ENCODE measurements around the gene NXPH1. TPM values are rescaled to one million over a fixed set of nuclear protein-coding genes. Genes with fewer than 3 reads are reported as not detected.
A peak's percentile ranks its signal among the peaks of the same experiment; 100 is the strongest.
"Not testable (repeated sequence)": the region's sequence is repeated elsewhere in the genome, so short reads cannot be mapped to it uniquely, and the experiment has no call there.

NXPH1 gene
- total and polyA plus RNA-seq, 9 of the 15 experiments (the other 6 are each of a cell fraction or from before 2014, with no cell fraction given): 0.16 TPM; not detected in 8

DNA sequence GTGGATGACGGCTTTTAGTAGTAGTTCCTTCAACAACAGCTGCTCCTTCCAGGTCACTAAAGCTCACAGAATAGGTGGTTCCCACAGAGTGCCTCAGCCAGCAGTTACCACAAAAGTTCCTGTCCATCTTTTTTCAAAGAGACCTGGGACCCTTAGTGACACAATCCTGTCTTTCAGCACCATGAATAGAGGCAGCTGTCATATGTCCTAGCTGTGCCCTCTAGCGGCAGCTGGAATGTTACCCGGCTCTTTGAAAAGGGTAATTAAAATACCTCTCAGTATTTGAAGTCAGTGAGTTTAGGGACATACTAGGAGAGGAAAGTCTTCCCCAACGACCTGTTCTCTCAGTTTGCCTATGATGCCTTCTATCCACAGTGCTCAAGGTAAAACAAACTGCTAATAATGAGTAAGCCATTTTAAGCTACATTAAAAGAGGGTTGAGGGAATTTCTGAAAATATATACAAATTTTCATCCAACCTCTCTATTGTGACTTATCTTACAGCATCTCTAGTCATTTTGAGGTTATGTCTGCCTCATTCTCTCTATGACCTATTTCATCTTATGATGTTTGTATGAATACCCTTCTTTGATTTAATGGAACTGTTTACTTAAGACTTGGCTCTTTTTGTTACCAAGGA lies 290.8 kb downstream of the NXPH1 start (continued):
- TF ChIP-seq MIER1 (IDR thresholded peaks at IDR 0.05; ENCODE audit: low read depth): peak; percentile 84
- TF ChIP-seq RAD21 (CRISPR knock-in tag; conservative IDR thresholded peaks at IDR 0.05 in 1 of 2, IDR thresholded peaks at IDR 0.05 in 1 of 2): peak; percentile 49 to 70; a peak in 3 of 4 replicates

DNA sequence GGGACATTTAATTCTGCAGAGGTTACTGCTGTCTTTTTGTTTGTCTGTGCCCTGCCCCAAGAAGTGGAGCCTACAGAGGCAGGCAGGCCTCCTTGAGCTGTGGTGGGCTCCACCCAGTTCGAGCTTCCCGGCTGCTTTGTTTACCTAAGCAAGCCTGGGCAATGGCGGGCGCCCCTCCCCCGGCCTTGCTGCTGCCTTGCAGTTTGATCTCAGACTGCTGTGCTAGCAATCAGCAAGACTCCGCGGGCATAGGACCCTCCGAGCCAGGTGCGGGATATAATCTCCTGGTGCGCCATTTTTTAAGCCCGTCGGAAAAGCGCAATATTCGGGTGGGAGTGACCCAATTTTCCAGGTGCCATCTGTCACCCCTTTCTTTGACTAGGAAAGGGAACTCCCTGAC lies 298.3 kb downstream of the NXPH1 start:
- ATAC-seq; H3K4me3 ChIP-seq; H3K27ac ChIP-seq (ENCODE audit: extremely low read depth, low read depth, low read length); H2AFZ ChIP-seq (ENCODE audit: low read depth, low read length); in situ Hi-C loops (cut with MboI); H3K4me1 ChIP-seq (replicated peaks in 1 of 2; ENCODE audit: control insufficient read depth in 2 of 2, insufficient read depth in 2 of 2, low read length in 2 of 2); FAIRE-seq; H3K27me3 ChIP-seq (ENCODE audit: control insufficient read depth in 2 of 2, insufficient read depth in 2 of 2, low read length in 2 of 2); H3K9me1 ChIP-seq (ENCODE audit: control insufficient read depth, insufficient read depth, low read length); H3K9me3 ChIP-seq (replicated peaks; ENCODE audit: control insufficient read depth, insufficient read depth, low read depth, low read length); intact Hi-C loops (cut with micrococcal nuclease); H3K9ac ChIP-seq (ENCODE audit: insufficient read depth in 1 of 2, low read depth in 2 of 2, low read length in 2 of 2); H3K4me2 ChIP-seq (ENCODE audit: insufficient read depth, low read length); DNase-seq (ENCODE audit: extremely low read depth in 1 of 4, low spot score in 3 of 4); H3K36me3 ChIP-seq (ENCODE audit: control insufficient read depth, insufficient read depth, low read length); BruUV-seq (replicated peaks); H3K79me2 ChIP-seq (ENCODE audit: control insufficient read depth, insufficient read depth, low read length); CTCF ChIA-PET (ENCODE audit: low intra/inter-chr PET ratio); H4K20me1 ChIP-seq (replicated peaks; ENCODE audit: control insufficient read depth, insufficient read depth, low read length); POLR2A ChIA-PET: not testable (repeated sequence)
- 59% methylated on average over 4 of the region's 14 CpGs for WGBS (ENCODE audit: insufficient coverage, low coverage, missing lambda C conversion rate)

DNA sequence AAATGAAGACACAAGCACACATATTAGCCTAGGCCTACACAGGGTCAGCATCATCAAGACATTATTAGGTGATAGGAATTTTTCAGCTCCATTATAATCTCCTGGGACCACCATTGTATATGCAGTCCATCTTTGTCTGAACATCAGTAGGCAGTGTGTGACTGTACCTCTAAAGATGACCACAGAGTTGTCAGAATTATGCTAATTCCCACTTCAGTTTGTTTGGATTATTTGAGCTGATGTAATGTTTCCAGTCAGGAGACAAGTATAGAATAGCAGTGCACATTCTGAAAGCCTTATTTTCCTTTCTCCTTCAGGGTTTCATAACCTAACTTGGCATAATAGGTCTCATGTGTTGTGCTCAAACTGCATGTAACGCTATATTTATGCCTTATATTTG lies 306.4 kb downstream of the NXPH1 start:
- CTCF ChIA-PET (ENCODE audit: low intra/inter-chr PET ratio): no interaction called here
- FAIRE-seq (no peak), DNase-seq (ENCODE audit: extremely low read depth in 1 of 4, low spot score in 3 of 4) (no peak), ATAC-seq (peak; percentile 27; the same call in 1 of the 3 replicates)
- no peak overlapping the region for H3K4me3 ChIP-seq
- H3K79me2 ChIP-seq (ENCODE audit: control insufficient read depth, insufficient read depth, low read length): no peaks in the 10 kb centered on the region
- no peaks in the 10 kb centered on the region for H4K20me1 ChIP-seq (replicated peaks; ENCODE audit: control insufficient read depth, insufficient read depth, low read length)
- no TSS peak for BruUV-seq (replicated peaks)
- H3K4me2 ChIP-seq (ENCODE audit: insufficient read depth, low read length): no peak overlapping the region
- H3K36me3 ChIP-seq (ENCODE audit: control insufficient read depth, insufficient read depth, low read length): no peaks in the 10 kb centered on the region
- in situ Hi-C loops (cut with MboI): no loop called here
- H3K9me3 ChIP-seq (replicated peaks; ENCODE audit: control insufficient read depth, insufficient read depth, low read depth, low read length): no peaks in the 10 kb centered on the region
- H3K27ac ChIP-seq (ENCODE audit: extremely low read depth, low read depth, low read length): no peak overlapping the region
- 57% methylated on average over 1 of the region's 1 CpG for WGBS (ENCODE audit: insufficient coverage, low coverage, missing lambda C conversion rate)
- H3K9ac ChIP-seq (ENCODE audit: insufficient read depth in 1 of 2, low read depth in 2 of 2, low read length in 2 of 2): no peak overlapping the region
- H2AFZ ChIP-seq (ENCODE audit: low read depth, low read length): 0 out of 2 replicates have a peak overlapping the region, but pooled peaks have one; percentile 17
- POLR2A ChIA-PET: no interaction called here
- no peaks in the 10 kb centered on the region for H3K9me1 ChIP-seq (ENCODE audit: control insufficient read depth, insufficient read depth, low read length)
- no peaks in the 10 kb centered on the region for H3K27me3 ChIP-seq (ENCODE audit: control insufficient read depth in 2 of 2, insufficient read depth in 2 of 2, low read length in 2 of 2)
- no peaks in the 10 kb centered on the region; a peak in 1 of 5 replicates for H3K4me1 ChIP-seq (replicated peaks in 1 of 2; ENCODE audit: control insufficient read depth in 2 of 2, insufficient read depth in 2 of 2, low read length in 2 of 2)
- intact Hi-C loops (cut with micrococcal nuclease): no loop called here
- TF ChIP-seq, protein P1, sequence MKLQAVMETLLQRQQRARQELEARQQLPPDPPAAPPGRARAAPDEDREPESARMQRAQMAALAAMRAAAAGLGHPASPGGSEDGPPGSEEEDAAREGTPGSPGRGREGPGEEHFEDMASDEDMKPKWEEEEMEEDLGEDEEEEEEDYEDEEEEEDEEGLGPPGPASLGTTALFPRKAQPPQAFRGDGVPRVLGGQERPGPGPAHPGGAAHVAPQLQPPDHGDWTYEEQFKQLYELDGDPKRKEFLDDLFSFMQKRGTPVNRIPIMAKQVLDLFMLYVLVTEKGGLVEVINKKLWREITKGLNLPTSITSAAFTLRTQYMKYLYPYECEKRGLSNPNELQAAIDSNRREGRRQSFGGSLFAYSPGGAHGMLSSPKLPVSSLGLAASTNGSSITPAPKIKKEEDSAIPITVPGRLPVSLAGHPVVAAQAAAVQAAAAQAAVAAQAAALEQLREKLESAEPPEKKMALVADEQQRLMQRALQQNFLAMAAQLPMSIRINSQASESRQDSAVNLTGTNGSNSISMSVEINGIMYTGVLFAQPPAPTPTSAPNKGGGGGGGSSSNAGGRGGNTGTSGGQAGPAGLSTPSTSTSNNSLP (IDR thresholded peaks at IDR 0.05; ENCODE audit: borderline replicate concordance, low read depth, low read length): no peak
- TF ChIP-seq HDAC3 (IDR thresholded peaks at IDR 0.05; ENCODE audit: borderline replicate concordance, partially characterized antibody) (no peak), GTF2A2 (tag; IDR thresholded peaks at IDR 0.05) (no peak), DMBX1 (CRISPR knock-in tag; IDR thresholded peaks at IDR 0.05; ENCODE audit: borderline replicate concordance) (no peak), ELF2 (CRISPR knock-in tag; IDR thresholded peaks at IDR 0.05) (no peak)
- TF ChIP-seq, protein P2, sequence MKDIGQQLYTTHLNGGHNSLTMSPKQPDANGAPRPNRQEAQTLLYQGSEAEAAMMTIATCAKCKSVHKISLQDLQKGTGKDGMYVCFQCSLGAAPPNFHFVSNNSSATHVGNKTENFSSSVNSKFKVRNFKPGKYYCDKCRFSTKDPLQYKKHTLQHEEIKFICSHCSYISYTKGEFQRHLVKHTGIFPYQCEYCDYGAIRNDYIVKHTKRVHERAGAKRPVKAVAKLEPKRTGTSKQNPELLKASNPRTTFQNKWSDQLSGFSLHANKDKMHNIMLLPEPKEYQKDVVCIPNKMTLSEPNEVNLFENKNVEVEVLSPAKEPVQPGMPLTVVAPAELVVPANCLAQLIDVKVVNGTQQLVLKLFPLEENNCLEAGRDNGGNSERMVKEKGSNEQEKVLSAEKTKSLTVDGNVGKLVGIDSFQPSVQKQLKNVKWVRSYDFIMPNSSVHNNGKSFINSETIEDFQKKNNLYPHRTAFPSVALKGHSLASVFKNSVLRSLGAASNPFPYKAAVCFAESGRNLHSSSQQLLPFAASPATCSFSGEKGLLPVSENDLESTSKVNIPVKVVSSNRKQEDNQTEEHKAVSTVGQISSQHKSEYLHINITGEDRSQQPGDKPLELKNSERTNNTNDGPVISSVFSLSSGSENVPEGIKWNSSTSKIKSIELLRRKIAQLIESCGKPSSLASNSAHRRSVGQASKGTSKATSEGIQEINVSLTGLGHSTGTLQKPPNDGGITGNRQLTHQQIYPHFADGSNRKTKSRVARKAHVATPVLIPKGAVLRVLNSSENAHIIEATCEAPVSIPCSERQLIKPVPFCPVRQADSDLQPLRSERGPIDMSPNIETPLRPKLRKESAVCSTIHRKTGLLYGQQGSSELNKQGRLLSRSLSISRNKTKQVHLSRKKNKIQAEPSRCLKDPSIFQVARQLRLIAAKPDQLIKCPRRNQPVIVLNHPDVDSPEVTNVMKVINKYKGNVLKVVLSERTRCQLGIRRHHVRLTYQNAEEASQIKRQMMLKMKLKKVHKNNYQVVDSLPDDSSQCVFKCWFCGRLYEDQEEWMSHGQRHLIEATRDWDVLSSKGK (CRISPR knock-in tag; IDR thresholded peaks at IDR 0.05): no peak
